ENCODE results near the gene PDZD2. TPM values are rescaled to one million over a fixed set of nuclear protein-coding genes. Genes with fewer than 3 reads are reported as not detected.
A peak's percentile ranks its signal among the peaks of the same experiment; 100 is the strongest.

PDZD2 gene
- total RNA-seq, 2 donors from 2014 or later: 10.3 to 59.5 TPM

DNA sequence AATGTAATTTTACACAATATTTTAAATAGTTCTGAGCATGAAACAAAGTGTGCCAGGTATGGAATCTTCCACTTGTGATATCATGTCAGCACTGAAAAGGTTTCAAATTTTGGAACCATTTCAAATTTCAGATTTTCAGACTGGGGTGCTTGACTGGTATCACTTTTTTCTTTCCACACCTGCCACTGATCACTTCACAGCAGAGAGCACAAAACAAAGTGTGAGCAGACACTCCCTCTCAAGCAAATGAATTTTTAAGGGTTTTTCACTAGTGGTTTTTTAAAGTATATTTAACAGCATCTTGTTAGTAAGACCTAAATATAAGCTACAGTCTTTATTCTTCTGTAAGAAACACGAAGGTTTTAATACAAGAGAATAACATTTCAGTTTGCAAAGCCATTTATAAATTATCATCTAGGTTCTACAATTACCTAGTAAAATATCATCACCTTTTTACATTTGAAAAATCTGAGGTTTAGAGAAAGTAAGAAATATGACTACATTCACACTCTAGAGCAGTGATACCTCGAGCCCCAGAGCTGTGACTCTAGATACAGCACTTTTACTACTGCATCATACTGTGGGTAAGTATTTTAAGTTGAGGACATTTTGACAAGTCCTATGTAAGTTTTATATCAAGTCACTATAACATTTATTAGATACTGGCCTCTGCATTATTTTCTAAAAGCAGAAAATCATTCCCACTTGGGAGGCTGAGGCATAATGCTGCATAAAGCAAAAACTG is 520.6 kb downstream of the PDZD2 start:
- 55% methylated on average over 2 of the region's 2 CpGs for WGBS
- intact Hi-C loops (cut with DNase I): no loop called here
- no peak overlapping the region for H3K4me3 ChIP-seq
- no peaks in the 10 kb centered on the region for H3K4me1 ChIP-seq (replicated peaks)
- no peaks in the 10 kb centered on the region for H3K36me3 ChIP-seq
- no peaks in the 10 kb centered on the region for H3K9me3 ChIP-seq
- no peak for DNase-seq (ENCODE audit: low spot score)
- TF ChIP-seq POLR2A (IDR thresholded peaks at IDR 0.05): no peak
- TF ChIP-seq POLR2AphosphoS5 (IDR thresholded peaks at IDR 0.05): no peak
- TF ChIP-seq, protein P1, sequence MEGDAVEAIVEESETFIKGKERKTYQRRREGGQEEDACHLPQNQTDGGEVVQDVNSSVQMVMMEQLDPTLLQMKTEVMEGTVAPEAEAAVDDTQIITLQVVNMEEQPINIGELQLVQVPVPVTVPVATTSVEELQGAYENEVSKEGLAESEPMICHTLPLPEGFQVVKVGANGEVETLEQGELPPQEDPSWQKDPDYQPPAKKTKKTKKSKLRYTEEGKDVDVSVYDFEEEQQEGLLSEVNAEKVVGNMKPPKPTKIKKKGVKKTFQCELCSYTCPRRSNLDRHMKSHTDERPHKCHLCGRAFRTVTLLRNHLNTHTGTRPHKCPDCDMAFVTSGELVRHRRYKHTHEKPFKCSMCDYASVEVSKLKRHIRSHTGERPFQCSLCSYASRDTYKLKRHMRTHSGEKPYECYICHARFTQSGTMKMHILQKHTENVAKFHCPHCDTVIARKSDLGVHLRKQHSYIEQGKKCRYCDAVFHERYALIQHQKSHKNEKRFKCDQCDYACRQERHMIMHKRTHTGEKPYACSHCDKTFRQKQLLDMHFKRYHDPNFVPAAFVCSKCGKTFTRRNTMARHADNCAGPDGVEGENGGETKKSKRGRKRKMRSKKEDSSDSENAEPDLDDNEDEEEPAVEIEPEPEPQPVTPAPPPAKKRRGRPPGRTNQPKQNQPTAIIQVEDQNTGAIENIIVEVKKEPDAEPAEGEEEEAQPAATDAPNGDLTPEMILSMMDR (IDR thresholded peaks at IDR 0.05): no peak
- peak overlapping the region in 1 of 2 donors; percentile 4 for H3K27ac ChIP-seq
- H3K27me3 ChIP-seq (replicated peaks; ENCODE audit: insufficient read depth): no peaks in the 10 kb centered on the region

DNA sequence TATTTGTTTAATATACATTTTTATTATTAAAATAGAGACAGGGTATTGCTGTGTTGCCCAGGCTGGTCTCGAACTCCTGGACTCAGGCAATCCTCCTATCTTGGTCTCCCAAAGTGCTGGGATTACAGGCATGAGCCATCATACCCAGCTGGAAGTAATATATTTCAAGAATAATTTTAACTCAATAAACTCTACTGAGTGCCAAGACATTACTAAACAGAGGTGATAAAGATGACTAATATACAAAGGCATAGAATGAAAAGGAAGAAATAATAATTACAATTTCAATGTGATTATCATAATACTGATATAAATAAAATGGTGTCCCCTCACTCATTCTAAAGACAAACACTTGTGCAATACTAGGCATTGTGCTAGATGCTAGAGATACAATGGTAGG is 521.3 kb downstream of the PDZD2 start:
- Histone ChIP-seq H3K27me3 (replicated peaks; ENCODE audit: insufficient read depth) (no peaks in the 10 kb centered on the region), H3K4me1 (replicated peaks) (no peaks in the 10 kb centered on the region), H3K9me3 (no peaks in the 10 kb centered on the region), H3K27ac (no peak overlapping the region), H3K4me3 (no peak overlapping the region), H3K36me3 (no peaks in the 10 kb centered on the region)
- WGBS: 91% methylated on average over 1 of the region's 1 CpG
- intact Hi-C loops (cut with DNase I): no loop called here
- no peak for TF ChIP-seq POLR2A (IDR thresholded peaks at IDR 0.05)
- TF ChIP-seq, protein P1 (IDR thresholded peaks at IDR 0.05): no peak
- TF ChIP-seq POLR2AphosphoS5 (IDR thresholded peaks at IDR 0.05): no peak
- DNase-seq (ENCODE audit: low spot score): no peak

Small RNAs within 50 kb of the gene (microRNA-seq; reads per million reads assigned to microRNA genes)
- not detected for gene MIR4279

Small RNAs within 50 kb of the gene (small RNA-seq; reads per million reads assigned to genes)
- gene AC025458.1 (0 reads per million in 2 donors), gene MIR4279 (0 reads per million in 2 donors), gene RF00019 (0 reads per million in 2 donors), gene RNU6-358P (0 reads per million in 2 donors), gene RNU6-363P (0 reads per million in 2 donors), gene RNU6-760P (0 reads per million in 2 donors)

Other genes starting within 250 kb of the PDZD2 start
- 10 to 100 TPM; 27.6 to 45.7 TPM for gene DROSHA, start 107.0 kb upstream of the PDZD2 start, total RNA-seq
- 10 to 100 TPM; 10.6 to 18.8 TPM for gene C5orf22, start 106.8 kb upstream of the PDZD2 start, total RNA-seq

Data from prostate gland (tissue), 2 donors.